Activated T-helper 1 cell treated with anti-CD3 and anti-CD28 coated beads, Interleukin-2, amount 50 U/mL, for 16 hours (primary cell): ENCODE results near the gene SNX12.
A peak's percentile ranks its signal among the peaks of the same experiment; 100 is the strongest.

Experiments
- DNase-seq, 2 donors: peaks; one replicate each; pipeline ENCODE4 v3.0.0-alpha.2; 2020; ENCODE audit warnings: low read depth in 1 of 2, low spot score in 1 of 2

Gene SNX12

DNA sequence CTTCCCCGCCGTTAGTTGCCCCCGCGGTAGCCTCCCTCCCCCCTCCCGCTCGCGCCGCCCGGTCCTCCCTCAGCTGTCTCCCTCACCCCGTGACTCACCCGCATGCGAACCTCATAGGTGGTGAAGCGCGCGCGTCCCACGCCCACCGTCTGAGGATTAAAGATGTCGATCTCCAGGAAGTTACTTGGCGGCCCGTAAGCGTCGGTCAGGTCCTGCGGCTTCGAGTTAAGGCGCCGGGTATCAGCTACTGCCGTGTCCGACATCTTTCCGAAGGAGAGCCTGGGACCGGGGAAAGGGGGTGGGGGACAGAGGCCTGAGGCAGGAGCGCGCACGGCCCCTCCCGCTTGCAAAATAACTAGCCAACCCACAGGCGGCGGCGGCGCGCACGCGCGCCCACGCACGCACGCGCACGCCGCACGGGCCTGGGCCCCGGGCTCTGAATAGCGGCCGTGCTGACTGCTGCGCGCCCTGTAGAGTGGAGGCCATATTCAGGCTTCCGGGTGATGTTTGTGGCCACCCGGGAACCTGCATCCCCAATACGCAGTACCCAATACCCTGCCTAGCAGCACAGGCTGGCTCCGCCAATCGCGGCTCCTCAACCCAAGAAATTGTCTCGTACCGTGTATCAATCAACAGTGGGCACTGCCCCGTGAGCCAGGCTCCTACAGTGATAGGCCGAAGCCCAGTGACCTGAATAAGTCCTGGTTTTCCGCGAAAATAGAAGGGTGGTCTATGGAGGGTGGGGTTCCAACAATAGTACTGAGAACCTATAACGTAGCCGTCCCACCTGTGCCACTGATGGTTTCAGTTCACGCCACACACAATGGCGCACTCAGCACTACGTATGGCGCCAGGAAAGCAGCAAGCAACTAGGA lies at the start of gene SNX12:
Gene SNX12, minus strand, starts transcription at position 291 of the 875 bp plus-strand sequence. Its CDS starts 28 bp downstream, at position 263.
- peak; percentile 61 to 79 for DNase-seq

DNA sequence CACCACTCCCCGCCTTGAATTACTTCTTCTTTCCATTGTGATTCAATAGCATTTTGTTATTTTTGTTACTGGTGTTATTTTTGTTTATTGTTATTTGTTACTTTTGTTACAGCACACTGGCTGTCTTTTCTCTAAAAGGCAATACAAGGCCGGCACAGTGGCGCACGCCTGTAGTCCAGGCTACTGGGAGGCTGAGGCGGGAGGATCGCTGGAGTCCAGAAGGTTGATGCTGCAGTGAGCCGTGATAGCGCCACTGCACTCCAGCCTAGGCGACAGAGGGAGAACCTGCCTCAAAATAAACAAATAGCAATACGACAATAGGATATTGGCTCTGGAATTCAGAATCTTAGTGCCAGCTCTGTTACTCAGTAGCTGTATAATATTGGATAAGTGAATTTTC lies 49.2 kb upstream of the SNX12 start:
- DNase-seq = no peak

DNA sequence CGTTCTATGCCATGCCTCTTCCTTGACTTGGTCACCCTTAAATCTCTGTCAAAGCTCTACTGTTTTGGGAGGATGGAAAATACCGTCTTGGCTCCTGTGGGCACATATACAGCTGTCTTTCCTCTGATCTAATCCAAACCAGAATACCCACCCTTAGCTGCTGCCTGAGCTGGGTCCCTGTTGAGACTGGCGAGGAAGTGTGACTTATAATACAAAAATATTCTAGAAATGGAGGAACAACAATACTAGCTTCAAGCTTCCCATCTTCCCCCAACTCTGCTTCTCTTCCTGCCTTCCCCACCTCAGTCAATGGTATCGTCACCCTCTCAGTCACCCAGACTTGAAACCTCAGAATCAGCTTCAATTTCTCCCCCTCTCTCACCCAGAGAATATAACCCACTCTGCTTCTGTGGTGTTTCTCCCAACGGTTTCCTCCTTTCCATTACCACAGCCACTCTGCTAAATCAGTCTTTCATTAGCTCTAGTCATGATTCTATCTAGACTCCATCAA lies 43.8 kb upstream of the SNX12 start:
- no peak for DNase-seq

DNA sequence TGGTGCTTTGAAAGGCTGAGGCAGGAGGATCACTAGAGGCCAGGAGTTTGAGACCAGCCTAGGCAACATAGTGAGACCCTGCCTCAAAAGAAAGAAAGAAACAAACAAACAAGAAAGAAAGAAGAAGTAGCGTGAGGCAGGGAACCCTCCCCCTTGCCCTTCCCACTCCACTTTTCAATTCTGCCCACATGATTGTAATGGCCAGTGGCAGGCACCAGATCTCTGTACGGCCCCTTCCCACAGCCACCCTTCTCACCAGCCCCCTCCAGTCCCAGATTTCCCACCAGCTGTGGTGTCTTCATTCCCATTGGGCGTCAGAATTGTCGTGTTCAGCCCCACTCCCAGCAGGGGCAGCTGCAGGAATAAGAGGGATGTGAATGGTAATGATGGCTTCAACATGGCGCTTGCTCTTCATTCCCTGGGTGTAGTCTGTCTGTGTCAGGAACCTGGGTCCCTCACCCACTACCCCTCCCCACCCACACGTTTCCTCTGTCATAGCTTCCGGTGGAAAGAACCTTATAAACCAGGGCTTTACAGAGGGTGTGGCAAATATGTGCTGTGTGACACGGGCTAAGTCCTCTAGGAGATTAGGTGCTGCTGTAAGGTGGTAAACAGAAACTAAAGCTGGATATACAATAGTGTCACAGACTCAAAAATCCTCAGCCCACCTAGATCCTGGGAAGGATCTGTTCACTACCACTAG lies 43.2 kb upstream of the SNX12 start, which contains the start of gene IL2RG:
Gene IL2RG, minus strand, starts transcription at position 437 of the 703 bp plus-strand sequence. Its CDS starts 38 bp downstream, at position 399.
- peak; percentile 34 to 72 for DNase-seq

DNA sequence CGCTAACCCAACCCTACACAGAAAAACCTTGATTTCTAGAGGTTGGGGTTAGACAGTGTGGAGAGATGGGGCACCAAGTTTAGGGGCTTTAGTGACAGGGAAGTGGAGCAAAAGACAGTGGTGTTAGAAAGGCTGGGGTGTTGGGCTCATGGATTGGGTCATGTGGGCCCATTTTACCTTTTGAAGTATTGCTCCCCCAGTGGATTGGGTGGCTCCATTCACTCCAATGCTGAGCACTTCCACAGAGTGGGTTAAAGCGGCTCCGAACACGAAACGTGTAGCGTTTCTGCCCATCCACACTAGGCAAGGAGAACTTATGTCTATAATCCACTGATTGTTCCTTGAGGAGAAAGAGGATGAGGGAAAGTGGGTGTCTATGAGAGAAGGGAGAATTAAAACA lies 40.9 kb upstream of the SNX12 start:
- DNase-seq = no peak

DNA sequence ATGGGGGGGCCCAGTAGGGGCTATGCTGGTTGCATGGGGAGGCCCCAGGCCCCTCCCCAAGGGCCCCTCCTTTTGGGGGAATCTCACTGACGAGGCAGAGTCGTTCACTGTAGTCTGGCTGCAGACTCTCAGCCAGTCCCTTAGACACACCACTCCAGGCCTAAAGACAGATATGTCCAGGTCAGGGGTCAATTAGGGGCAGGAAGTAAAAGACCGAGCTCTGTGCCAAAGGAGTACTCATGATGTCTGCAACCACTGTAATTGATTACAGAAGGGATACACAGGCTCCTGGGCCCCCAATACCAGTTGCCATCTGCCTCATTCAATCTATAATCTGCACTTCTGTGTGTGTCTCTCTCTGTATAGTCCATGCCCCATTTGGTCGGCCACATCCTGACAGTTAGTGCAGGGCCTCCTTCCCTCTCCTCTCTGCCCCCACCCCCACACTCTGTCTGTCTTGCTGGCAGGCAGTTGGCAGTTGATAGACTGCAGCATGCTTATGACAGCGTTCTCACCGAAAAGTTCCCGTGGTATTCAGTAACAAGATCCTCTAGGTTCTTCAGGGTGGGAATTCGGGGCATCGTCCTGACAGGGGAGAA lies 39.7 kb upstream of the SNX12 start:
- no peak for DNase-seq

DNA sequence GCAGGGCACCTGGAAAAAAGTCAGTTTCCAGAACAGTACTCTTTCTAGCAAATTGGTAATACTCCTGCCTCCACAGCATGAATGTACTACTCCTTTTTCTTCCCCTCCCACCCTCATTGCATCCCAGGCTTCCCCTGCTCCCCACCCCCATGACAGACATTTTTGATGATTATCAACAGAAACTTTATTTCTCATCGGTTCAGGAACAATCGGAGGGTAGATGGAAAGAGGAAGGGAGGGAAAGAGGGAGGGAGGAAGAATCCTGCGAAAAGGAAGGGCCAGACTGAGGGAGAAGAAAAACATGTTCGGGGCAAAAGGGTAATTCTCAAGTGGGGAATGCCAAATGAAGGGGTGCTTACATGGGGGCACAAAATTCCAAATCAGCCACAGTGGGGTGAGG lies 39.1 kb upstream of the SNX12 start:
- DNase-seq = no peak

DNA sequence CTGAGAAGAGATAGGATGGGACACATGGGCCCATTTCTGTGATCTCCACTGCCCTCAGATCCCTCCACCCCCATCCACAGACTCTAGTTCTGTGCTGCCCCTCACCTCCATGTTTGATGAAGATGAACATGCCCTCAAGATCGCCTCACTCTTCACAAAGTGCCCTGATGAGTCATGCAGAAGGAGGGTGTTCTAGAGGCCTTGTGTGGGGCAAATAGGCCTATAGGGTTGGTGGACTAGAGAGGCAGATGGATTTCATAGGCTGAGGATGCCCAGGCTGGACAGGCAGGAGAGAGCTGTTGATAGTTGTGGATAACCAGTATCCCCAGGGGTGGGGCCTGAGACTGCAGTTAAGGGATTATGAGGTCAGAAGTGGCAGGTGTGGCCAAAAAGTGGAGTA lies 38.3 kb upstream of the SNX12 start, which contains the start of gene CXorf65:
Gene CXorf65, minus strand, starts transcription at position 314 of the 400 bp plus-strand sequence. Its CDS starts 184 bp downstream, at position 130.
- no peak for DNase-seq

DNA sequence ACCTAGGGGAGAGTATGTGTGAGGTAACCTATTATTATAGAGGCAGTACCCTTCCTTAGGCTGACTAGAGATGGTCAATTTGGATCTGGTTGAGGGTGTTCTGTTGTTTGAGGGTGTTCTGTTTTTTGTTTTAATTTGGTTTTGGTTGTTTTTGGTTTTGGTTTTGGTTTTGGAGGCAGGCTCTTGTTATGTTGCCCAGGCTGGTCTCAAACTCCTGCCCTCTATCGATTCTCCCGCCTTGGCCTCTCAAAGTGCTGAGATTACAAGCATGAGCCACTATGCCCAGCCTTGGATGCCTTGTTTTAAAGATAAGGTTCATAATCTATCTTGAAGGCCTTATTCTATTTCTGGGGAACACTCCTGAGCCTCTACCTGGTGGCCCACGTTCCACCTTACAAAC lies 37.5 kb upstream of the SNX12 start:
- DNase-seq = no peak

DNA sequence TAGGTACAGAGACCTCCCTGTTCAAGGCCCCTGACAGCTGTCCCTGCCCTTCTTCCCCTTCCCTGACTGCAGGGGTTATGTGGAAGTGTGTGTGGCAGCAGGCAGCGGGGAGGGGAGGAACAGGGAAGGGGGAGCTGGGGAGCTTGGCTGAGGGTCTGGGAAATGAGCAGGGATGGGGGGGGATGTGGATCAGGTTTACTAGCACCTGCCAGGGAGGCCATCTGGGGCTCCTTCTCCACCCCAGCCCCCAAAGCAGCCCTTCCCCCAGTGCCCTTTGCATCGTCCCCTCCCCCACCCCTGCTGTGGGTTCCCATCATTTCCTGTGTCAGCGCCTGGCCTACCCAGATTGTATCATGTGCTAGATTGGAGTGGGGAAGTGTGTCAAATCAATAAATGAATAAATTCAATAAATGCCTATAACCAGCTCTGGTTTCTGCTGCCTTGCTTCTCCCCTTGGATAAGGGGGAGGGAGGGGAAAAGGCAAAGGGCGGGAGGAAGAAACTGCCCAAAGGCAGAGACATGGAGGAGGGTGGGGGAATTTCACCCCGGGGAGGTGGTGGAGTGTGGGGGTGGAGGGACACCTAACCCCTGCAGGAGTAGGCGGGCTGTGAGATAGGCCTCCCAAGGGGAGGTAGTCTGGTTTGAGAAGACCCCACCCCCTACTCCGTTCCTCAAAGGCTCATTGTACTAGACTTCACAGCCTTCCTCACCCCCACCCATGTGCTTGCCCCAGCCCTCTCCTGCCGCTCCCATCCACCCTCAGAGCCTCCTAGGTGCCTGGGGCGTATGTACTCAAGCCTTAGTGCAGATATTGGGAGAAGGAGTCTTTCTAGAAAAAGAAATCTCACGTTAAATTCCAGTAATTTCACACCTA lies 35.2 kb upstream of the SNX12 start:
- DNase-seq = peak in 1 of 2 donors; percentile 26

DNA sequence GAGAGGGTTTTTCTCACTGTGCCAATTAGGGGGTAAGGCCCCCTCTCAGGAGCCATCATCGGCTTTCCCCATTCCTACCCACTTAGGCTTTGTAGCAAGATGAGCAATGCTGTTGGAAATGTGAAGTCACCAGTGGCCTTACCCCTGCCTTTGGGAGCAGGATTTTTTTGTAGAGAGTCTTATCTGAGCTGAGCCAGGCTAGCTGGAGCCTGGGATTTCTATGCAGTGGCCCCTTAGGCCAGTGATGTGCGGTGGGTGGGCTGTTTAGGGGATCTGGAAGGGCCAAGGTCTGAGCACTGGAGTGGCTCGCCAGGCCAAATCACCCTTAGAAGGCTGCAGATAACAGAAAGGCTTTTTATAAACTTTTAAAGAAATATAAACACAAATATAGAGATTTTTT lies 34.2 kb upstream of the SNX12 start:
- DNase-seq = no peak

DNA sequence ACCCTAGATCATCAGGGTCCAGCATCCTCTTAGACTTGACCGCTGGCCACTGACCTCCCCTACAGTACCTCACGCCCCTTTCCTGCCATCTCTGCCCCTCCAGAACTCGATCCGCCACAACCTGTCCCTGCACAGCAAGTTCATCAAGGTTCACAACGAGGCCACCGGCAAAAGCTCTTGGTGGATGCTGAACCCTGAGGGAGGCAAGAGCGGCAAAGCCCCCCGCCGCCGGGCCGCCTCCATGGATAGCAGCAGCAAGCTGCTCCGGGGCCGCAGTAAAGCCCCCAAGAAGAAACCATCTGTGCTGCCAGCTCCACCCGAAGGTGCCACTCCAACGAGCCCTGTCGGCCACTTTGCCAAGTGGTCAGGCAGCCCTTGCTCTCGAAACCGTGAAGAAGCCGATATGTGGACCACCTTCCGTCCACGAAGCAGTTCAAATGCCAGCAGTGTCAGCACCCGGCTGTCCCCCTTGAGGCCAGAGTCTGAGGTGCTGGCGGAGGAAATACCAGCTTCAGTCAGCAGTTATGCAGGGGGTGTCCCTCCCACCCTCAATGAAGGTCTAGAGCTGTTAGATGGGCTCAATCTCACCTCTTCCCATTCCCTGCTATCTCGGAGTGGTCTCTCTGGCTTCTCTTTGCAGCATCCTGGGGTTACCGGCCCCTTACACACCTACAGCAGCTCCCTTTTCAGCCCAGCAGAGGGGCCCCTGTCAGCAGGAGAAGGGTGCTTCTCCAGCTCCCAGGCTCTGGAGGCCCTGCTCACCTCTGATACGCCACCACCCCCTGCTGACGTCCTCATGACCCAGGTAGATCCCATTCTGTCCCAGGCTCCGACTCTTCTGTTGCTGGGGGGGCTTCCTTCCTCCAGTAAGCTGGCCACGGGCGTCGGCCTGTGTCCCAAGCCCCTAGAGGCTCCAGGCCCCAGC lies 32.7 kb upstream of the SNX12 start:
- no peak for DNase-seq

DNA sequence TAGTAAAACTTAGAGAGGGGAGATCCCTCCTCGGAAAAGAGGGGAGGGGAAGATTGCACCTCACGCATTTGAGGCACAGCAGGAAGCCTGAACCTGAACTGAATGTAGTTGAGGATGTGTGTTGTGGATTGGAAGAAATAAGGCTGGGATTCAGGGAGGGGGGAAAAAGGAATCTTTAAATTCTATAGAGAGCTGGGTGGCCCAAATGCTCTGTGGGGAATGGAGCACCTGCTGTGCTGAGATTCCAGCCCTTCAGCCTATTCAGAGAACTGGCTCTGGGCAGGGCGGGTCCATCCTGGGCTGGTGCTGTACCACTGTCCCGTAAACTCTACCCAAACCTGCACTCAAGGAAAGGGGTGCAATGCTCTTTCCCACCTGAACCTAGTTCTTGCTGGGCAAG lies 31.6 kb upstream of the SNX12 start:
- no peak for DNase-seq

DNA sequence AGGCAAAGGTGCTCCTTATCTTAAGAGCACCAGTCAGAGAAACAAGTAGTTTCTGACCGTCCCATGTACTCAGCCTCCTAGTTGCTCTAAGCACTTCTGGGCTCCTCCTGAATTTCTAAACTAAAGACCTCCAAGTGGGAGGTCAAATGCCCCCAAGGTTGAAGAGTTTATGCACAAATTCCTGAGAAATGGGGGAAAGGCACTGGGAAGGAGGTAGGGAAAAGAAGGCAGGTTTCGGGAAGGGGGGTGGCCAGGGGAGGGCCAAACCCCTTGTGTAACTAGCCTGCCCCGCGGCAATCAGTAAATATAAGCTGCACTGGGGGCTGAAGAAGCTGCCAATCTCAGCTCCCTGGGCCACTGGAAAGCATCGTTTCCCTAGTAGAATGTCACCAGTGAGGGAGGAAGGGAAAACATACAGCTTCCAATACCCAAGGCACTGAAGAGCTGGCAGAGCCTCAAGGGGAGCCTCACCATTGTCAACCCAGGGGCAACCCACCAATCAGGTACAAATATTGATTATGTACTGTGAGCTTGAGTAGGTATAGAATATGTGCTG lies 30.9 kb upstream of the SNX12 start:
- DNase-seq = no peak

DNA sequence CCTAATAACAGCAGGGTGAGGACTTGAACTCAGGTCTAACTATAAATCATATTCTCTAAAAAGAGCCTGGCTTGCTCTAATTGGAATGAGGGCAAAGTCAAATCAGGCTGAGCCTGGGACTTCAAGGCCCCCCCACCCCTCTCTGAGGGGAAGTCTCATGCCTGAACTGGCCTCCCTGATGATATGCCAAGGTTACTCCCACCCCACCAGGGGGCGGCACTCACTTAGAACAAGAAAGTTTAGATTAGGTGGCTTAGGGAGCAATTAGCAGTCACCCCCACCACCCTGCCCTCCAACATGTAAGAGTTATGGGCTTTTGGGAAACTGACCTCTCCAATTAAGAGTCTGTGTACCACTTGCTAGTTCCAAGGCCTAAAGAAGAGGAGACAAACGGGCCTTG lies 30.2 kb upstream of the SNX12 start:
- peak; percentile 49 to 67 for DNase-seq

DNA sequence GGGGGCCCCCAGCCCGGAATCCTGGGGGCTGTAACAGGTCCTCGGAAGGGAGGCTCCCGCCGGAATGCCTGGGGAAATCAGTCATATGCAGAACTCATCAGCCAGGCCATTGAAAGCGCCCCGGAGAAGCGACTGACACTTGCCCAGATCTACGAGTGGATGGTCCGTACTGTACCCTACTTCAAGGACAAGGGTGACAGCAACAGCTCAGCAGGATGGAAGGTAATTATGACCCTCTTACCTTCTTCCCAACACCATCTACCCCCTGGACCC lies 28.6 kb upstream of the SNX12 start:
- no peak for DNase-seq

DNA sequence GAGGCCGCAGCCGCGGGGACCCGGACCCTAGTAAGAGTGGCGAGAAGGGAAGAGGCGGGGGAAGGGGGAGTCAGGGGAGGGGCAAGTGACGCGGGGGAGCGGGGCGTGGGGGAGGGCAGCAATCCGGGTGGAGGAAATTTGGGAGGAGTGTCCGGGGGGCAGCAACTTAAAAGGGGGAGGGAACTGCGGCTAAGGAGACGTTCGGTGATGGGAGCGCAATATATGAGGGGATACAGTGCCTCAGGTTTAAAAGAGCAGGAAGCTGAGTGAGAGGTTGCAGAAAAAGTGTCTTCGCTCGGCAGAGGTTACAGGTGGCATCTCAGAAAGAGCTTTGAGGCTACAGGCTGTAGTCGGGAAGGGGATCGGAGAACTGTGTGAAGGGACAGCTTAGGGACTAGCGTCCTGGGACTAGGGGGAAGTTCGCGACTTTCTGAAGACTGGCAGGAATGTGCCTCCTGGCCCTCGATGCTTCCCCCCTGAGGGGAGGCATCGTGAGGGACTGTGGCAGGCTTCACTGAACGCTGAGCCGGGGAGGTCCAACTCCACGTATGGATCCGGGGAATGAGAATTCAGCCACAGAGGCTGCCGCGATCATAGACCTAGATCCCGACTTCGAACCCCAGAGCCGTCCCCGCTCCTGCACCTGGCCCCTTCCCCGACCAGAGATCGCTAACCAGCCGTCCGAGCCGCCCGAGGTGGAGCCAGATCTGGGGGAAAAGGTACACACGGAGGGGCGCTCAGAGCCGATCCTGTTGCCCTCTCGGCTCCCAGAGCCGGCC lies 28.0 kb upstream of the SNX12 start:
- peak in 1 of 2 donors; percentile 42 for DNase-seq

DNA sequence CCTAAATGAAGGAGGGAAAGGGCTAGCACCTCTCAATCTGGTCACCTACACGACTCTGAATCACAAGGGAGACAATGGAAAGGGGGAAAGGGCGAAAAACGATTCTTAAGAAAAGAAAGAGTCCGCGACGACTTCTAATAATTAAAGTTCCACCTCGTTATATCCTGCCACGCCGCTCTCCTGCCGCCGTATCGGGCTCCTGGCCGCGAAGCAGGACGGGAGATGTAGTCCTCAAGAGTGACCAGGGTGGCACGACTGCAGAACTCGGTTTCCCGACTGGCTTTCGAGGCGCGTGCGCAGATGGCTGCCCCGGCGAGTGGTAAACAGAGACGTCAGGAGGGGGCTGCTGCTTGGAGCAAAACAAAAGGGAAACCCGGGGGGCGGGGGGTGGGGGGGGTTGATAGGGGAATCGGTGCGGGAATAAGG lies 27.4 kb upstream of the SNX12 start, which contains the start of gene FOXO4:
Gene FOXO4, plus strand, starts transcription at position 297 of the 426 bp plus-strand sequence. CDS start 678 bp downstream, outside the sequence.
- peak; percentile 64 to 81 for DNase-seq
